ENCODE measurements around the gene TARS1. TPM values are rescaled to one million over a fixed set of nuclear protein-coding genes. Genes with fewer than 3 reads are reported as not detected.

The TARS1 gene
- total RNA-seq, 4 donors from 2014 or later, result 78.3 to 96.6 (median 81.1) TPM

GRCh38 chr5:33445798-33446197 lies 5.0 kb downstream of the TARS1 start:
- Histone ChIP-seq H3K9me3 (no peaks in the 10 kb centered on the region), H3K27me3 (no peaks in the 10 kb centered on the region), H3K36me3 (peaks cover 17 to 19% of the 10 kb centered on the region in 2 donors), H3K4me3 (replicated peaks in 1 of 3) (no peak overlapping the region), H3K4me1 (peaks cover 7% of the 10 kb centered on the region in 2 donors), H3K27ac (no peak overlapping the region)
- no peak for DNase-seq
- TF ChIP-seq POLR2A (IDR thresholded peaks at IDR 0.05) (no peak), CTCF (IDR thresholded peaks at IDR 0.05) (no peak)
- intact Hi-C loops (cut with DNase I), result no loop called here

DNA sequence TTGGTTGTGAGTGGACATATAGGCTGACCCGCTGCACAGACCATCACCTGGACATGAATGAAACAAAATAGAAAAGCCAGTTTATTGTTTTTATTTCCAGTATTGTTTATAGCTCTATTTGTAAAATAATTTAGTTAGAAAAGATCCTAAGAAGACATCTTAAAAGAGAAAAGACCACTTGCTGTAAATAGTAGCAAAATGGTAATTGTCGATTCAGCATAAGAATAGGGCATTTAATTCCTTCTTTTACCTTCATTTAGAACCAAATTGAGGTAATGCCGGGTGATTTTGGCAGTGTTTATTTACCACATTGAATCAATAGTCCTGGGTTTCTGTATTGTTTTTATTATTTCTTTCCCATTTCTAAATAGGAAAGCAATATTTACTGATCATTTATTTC lies 7.4 kb downstream of the TARS1 start:
- TF ChIP-seq CTCF (IDR thresholded peaks at IDR 0.05), result no peak
- no peak for TF ChIP-seq POLR2A (IDR thresholded peaks at IDR 0.05)
- WGBS, 2 donors, result 82 to 83% methylated on average over 3 of the region's 3 CpGs
- no peaks in the 10 kb centered on the region for H3K9me3 ChIP-seq
- no peak overlapping the region for H3K4me3 ChIP-seq (replicated peaks in 1 of 3)
- H3K4me1 ChIP-seq, result no peaks in the 10 kb centered on the region
- no peak overlapping the region for H3K27ac ChIP-seq
- H3K27me3 ChIP-seq, result no peaks in the 10 kb centered on the region
- peaks cover 17 to 21% of the 10 kb centered on the region in 2 donors for H3K36me3 ChIP-seq
- no peak for DNase-seq
- intact Hi-C loops (cut with DNase I), result no loop called here

DNA sequence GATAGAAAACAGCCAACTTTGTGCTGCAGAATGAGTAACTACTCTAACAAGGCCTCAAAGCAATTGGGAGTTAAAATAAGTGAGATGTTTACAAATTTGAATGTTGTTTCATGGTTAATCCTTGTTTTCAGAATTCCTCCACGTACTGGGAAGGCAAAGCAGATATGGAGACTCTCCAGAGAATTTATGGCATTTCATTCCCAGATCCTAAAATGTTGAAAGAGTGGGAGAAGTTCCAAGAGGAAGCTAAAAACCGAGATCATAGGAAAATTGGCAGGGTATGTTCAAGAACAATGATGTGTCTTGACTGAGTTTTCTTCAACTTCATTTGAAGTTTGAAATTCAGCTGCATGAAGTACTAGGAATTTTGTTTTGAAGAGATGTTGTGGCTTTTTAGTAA lies 16.4 kb downstream of the TARS1 start:
- Histone ChIP-seq H3K4me1 (no peaks in the 10 kb centered on the region), H3K27ac (no peak overlapping the region), H3K36me3 (peaks cover 77 to 88% of the 10 kb centered on the region in 2 donors), H3K4me3 (replicated peaks in 1 of 3) (no peak overlapping the region), H3K9me3 (no peaks in the 10 kb centered on the region), H3K27me3 (no peaks in the 10 kb centered on the region)
- no peak for DNase-seq
- TF ChIP-seq CTCF (IDR thresholded peaks at IDR 0.05) (no peak), POLR2A (IDR thresholded peaks at IDR 0.05) (no peak)
- 63 to 67% methylated on average over 2 of the region's 2 CpGs for WGBS, 2 donors
- intact Hi-C loops (cut with DNase I), result no loop called here

- Histone ChIP-seq H3K36me3 (peaks cover 84 to 95% of the 10 kb centered on the region in 2 donors), H3K4me1 (no peaks in the 10 kb centered on the region), H3K4me3 (replicated peaks in 1 of 3) (no peak overlapping the region), H3K27me3 (no peaks in the 10 kb centered on the region), H3K27ac (no peak overlapping the region), H3K9me3 (no peaks in the 10 kb centered on the region)
- WGBS, 2 donors, result 92 to 100% methylated on average over 1 of the region's 1 CpG
- intact Hi-C loops (cut with DNase I), result no loop called here
- DNase-seq, result no peak
- TF ChIP-seq POLR2A (IDR thresholded peaks at IDR 0.05), result no peak
- TF ChIP-seq CTCF (IDR thresholded peaks at IDR 0.05), result no peak
Measured at GRCh38 chr5:33457817-33458216, 17.1 kb downstream of the TARS1 start.

DNA sequence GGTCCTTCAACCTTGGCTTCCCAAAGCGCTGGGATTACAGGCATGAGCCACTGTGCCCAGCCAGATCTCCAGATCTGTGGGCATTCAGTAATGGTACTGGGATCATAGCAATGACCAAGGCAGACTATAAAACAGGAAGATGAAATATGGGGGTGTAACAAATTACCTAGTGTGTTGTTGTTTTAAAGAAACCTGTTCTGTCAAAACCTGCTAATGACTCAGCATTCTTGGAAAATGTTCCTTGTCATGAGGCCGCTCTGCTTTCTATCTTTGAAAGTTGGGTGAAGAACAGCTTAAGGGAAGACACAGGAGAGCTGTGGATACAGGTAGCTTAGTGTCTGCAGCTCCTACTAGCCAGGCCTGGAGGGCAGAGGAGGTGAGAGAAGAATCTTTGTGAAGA lies 19.4 kb downstream of the TARS1 start:
- no peaks in the 10 kb centered on the region for H3K27me3 ChIP-seq
- TF ChIP-seq POLR2A (IDR thresholded peaks at IDR 0.05) (no peak), CTCF (IDR thresholded peaks at IDR 0.05) (no peak)
- DNase-seq, result no peak
- intact Hi-C loops (cut with DNase I), result no loop called here
- WGBS, 2 donors, result 95 to 96% methylated on average over 2 of the region's 2 CpGs
- no peak overlapping the region for H3K27ac ChIP-seq
- H3K4me1 ChIP-seq, result no peaks in the 10 kb centered on the region
- H3K9me3 ChIP-seq, result no peaks in the 10 kb centered on the region
- peaks cover 90 to 97% of the 10 kb centered on the region in 2 donors for H3K36me3 ChIP-seq
- H3K4me3 ChIP-seq (replicated peaks in 1 of 3), result no peak overlapping the region
